ENCODE results near the gene PLEKHB2. TPM values are rescaled to one million over a fixed set of nuclear protein-coding genes. Genes with fewer than 3 reads are reported as not detected.
A peak's percentile ranks its signal among the peaks of the same experiment; 100 is the strongest.

Gene PLEKHB2
- total and polyA plus RNA-seq, 9 of the 15 experiments (the other 6 are each of a cell fraction or from before 2014, with no cell fraction given): 41.3 to 71.5 (median 50.2) TPM

DNA sequence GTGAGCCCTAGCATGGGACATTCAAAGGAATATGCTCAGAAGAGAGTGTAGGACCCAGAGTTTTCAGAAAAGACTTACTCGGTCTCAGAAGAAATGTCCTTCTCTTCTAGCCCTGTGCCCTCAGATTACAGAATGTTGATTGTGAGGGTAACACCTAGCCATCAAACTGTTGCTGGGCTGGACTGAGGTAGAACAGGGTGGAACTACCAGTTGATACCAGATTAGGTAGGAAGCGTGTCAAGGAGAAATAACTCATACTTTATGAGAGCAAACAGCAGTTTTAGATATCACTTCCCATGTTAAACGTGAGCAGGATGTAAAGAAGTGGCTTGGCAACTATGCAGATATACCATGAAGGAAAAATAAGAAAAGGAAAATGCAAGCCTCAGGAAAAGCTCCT lies 22.8 kb downstream of the PLEKHB2 start (continued):
- no peak for TF ChIP-seq HEY1 (CRISPR knock-in tag; IDR thresholded peaks at IDR 0.05; ENCODE audit: borderline replicate concordance)
- TF ChIP-seq, protein P1, sequence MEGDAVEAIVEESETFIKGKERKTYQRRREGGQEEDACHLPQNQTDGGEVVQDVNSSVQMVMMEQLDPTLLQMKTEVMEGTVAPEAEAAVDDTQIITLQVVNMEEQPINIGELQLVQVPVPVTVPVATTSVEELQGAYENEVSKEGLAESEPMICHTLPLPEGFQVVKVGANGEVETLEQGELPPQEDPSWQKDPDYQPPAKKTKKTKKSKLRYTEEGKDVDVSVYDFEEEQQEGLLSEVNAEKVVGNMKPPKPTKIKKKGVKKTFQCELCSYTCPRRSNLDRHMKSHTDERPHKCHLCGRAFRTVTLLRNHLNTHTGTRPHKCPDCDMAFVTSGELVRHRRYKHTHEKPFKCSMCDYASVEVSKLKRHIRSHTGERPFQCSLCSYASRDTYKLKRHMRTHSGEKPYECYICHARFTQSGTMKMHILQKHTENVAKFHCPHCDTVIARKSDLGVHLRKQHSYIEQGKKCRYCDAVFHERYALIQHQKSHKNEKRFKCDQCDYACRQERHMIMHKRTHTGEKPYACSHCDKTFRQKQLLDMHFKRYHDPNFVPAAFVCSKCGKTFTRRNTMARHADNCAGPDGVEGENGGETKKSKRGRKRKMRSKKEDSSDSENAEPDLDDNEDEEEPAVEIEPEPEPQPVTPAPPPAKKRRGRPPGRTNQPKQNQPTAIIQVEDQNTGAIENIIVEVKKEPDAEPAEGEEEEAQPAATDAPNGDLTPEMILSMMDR (IDR thresholded peaks at IDR 0.05 in 2 of 3, conservative IDR thresholded peaks at IDR 0.05 in 1 of 3; ENCODE audit: insufficient read depth in 2 of 3, low read depth in 1 of 3, low read length in 3 of 3): no peak
- TF ChIP-seq, protein P2, sequence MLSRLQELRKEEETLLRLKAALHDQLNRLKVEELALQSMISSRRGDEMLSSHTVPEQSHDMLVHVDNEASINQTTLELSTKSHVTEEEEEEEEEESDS (CRISPR knock-in tag; IDR thresholded peaks at IDR 0.05): no peak
- TF ChIP-seq, protein P3, sequence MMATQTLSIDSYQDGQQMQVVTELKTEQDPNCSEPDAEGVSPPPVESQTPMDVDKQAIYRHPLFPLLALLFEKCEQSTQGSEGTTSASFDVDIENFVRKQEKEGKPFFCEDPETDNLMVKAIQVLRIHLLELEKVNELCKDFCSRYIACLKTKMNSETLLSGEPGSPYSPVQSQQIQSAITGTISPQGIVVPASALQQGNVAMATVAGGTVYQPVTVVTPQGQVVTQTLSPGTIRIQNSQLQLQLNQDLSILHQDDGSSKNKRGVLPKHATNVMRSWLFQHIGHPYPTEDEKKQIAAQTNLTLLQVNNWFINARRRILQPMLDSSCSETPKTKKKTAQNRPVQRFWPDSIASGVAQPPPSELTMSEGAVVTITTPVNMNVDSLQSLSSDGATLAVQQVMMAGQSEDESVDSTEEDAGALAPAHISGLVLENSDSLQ (IDR thresholded peaks at IDR 0.05): no peak
- TF ChIP-seq FIP1L1 (IDR thresholded peaks at IDR 0.05; ENCODE audit: low read depth, low read length, poor library complexity, severe bottlenecking): no peak
- TF ChIP-seq ZNF175 (CRISPR knock-in tag; IDR thresholded peaks at IDR 0.05; ENCODE audit: low read depth): no peak
- no peak for TF ChIP-seq ETS2 (tag; IDR thresholded peaks at IDR 0.05; ENCODE audit: borderline replicate concordance, poor library complexity, severe bottlenecking)

DNA sequence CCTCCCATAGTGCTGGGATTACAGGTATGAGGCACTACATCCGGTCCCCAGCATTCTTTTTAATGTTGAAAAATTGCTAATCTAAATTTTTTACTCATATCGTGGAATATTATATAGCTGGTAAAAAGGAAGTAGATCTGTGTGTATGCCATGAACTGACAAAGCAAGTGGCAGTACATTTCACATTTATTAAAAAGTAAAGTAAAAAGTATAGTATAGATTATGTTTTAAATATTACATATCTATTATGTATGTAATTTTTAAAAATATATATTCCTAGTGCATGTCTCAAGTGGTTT lies 25.1 kb downstream of the PLEKHB2 start:
- no peaks in the 10 kb centered on the region for H3K9me3 ChIP-seq (replicated peaks; ENCODE audit: control insufficient read depth, insufficient read depth, low read depth, low read length)
- H3K9me1 ChIP-seq (ENCODE audit: control insufficient read depth, insufficient read depth, low read length): no peaks in the 10 kb centered on the region
- peaks cover 85% of the 10 kb centered on the region for H3K36me3 ChIP-seq (ENCODE audit: control insufficient read depth, insufficient read depth, low read length)
- no peak overlapping the region for H3K9ac ChIP-seq (ENCODE audit: insufficient read depth in 1 of 2, low read depth in 2 of 2, low read length in 2 of 2)
- FAIRE-seq (no peak), DNase-seq (ENCODE audit: extremely low read depth in 1 of 4, low spot score in 3 of 4) (no peak), ATAC-seq (no peak)
- in situ Hi-C loops (cut with MboI): no loop called here
- intact Hi-C loops (cut with micrococcal nuclease): no loop called here
- H3K27ac ChIP-seq (ENCODE audit: extremely low read depth, low read depth, low read length): no peak overlapping the region
- peak; percentile 71 for TF ChIP-seq RBM25 (IDR thresholded peaks at IDR 0.05; ENCODE audit: low read depth, low read length, severe bottlenecking)
- peak; percentile 85 for TF ChIP-seq ZNF146 (CRISPR knock-in tag; IDR thresholded peaks at IDR 0.05; ENCODE audit: unreplicated experiment)
- TF ChIP-seq RBM22 (IDR thresholded peaks at IDR 0.05; ENCODE audit: low read depth, low read length, poor library complexity, severe bottlenecking): no peak
- no peaks in the 10 kb centered on the region for H4K20me1 ChIP-seq (replicated peaks; ENCODE audit: control insufficient read depth, insufficient read depth, low read length)
- H2AFZ ChIP-seq (ENCODE audit: low read depth, low read length): no peak overlapping the region
- H3K4me3 ChIP-seq: no peak overlapping the region
- ChIA-PET POLR2A (no interaction called here), CTCF (ENCODE audit: low intra/inter-chr PET ratio) (no interaction called here)
- no peaks in the 10 kb centered on the region for H3K27me3 ChIP-seq (ENCODE audit: control insufficient read depth in 2 of 2, insufficient read depth in 2 of 2, low read length in 2 of 2)
- no peak overlapping the region for H3K4me2 ChIP-seq (ENCODE audit: insufficient read depth, low read length)
- H3K4me1 ChIP-seq (replicated peaks in 1 of 2; ENCODE audit: control insufficient read depth in 2 of 2, insufficient read depth in 2 of 2, low read length in 2 of 2): no peaks in the 10 kb centered on the region
- BruUV-seq (replicated peaks): no TSS peak
- WGBS (ENCODE audit: insufficient coverage, low coverage, missing lambda C conversion rate): 100% methylated on average over 2 of the region's 2 CpGs
- no peaks in the 10 kb centered on the region for H3K79me2 ChIP-seq (ENCODE audit: control insufficient read depth, insufficient read depth, low read length)
